B cell (primary cell): ENCODE measurements around the gene SRBD1. TPM values are rescaled to one million over a fixed set of nuclear protein-coding genes. Genes with fewer than 3 reads are reported as not detected.

Experiments used
- ATAC-seq: fragments of 200-7000 bp; cut with Tn5 transposase; one replicate; pipeline ENCODE4 v1.10.0; 2021; ENCODE audit warnings: low read depth, mild to moderate bottlenecking, moderate number of reproducible peaks, moderate library complexity
- CTCF ChIA-PET: fragments of 350-600 bp; sonication (Branson Sonifier 250); formaldehyde crosslinking; loops from one replicate; lab custom pipeline; 2021; ENCODE audit warnings: antibody characterized with exemption, inconsistent platforms; lab: Charles Lee
- POLR2A ChIA-PET: fragments of 350-600 bp; sonication (Branson Sonifier 250); formaldehyde crosslinking; loops from one replicate; lab custom pipeline; 2021; ENCODE audit warnings: antibody characterized with exemption; lab: Charles Lee
- DNase-seq: peaks from one replicate; pipeline ENCODE4 v3.0.0; 2013
- H2AFZ ChIP-seq: 2 replicates; pipeline ENCODE4 v1.6.1; 2012; ENCODE audit warnings: mild to moderate bottlenecking, low read depth, low read length; ENCODE audit not compliant: insufficient read depth, poor library complexity, severe bottlenecking
- H3K27ac ChIP-seq, 2 donors: 1 replicate in 1 of 2; 2 replicates in 1 of 2; pipeline ENCODE4 v1.5.1; 2012 to 2013; ENCODE audit warnings: low read length in 2 of 2, mild to moderate bottlenecking in 2 of 2, moderate library complexity in 1 of 2
- H3K27me3 ChIP-seq, 4 experiments: fragments of 200-600 bp in 1 of 4; sonication (generic) in 1 of 4; replicated peaks in 1 of 4; 1 replicate in 2 of 4; 2 replicates in 2 of 4; pipeline versions ENCODE4 v1.6.1 to v1.7.0; 2013 to 2016; ENCODE audit warnings: low read length in 3 of 4, mild to moderate bottlenecking in 2 of 4, mixed read lengths in 1 of 4, moderate library complexity in 1 of 4; ENCODE audit not compliant: insufficient read depth in 4 of 4, control insufficient read depth in 3 of 4; ENCODE audit errors: control extremely low read depth in 1 of 4
- H3K36me3 ChIP-seq, 2 experiments: replicated peaks in 1 of 2; 1 replicate in 1 of 2; 2 replicates in 1 of 2; pipeline versions ENCODE4 v1.6.1 to v1.7.1; 2013; ENCODE audit warnings: low read length in 1 of 2; ENCODE audit not compliant: insufficient read depth in 2 of 2, control insufficient read depth in 1 of 2; ENCODE audit errors: control extremely low read depth in 1 of 2, extremely low read depth in 1 of 2
- H3K4me1 ChIP-seq, 2 donors: fragments of 200-600 bp in 1 of 2; sonication (generic) in 1 of 2; 1 replicate in 1 of 2; 2 replicates in 1 of 2; pipeline versions ENCODE4 v1.5.1 to v1.6.1; 2013 to 2017; ENCODE audit warnings: low read length in 2 of 2; ENCODE audit not compliant: control insufficient read depth in 2 of 2, insufficient read depth in 2 of 2
- H3K4me2 ChIP-seq: replicated peaks from 2 replicates; pipeline ENCODE3; 2012; ENCODE audit warnings: mild to moderate bottlenecking, low read depth, low read length; ENCODE audit not compliant: poor library complexity, severe bottlenecking
- H3K4me3 ChIP-seq, 5 experiments: fragments of 200-600 bp in 1 of 5; sonication (generic) in 1 of 5; 1 replicate in 3 of 5; 2 replicates in 2 of 5; pipeline versions ENCODE4 v1.5.1 to v1.7.0; 2011 to 2016; ENCODE audit warnings: low read length in 4 of 5, mild to moderate bottlenecking in 4 of 5, low read depth in 2 of 5, control low read depth in 1 of 5, moderate library complexity in 1 of 5; ENCODE audit not compliant: insufficient read depth in 1 of 5; ENCODE audit errors: control extremely low read depth in 1 of 5, extremely low read depth in 1 of 5
- H3K79me2 ChIP-seq: fragments of 200-600 bp; sonication (generic); one replicate; pipeline ENCODE4 v1.6.0; 2016; ENCODE audit warnings: low read length; ENCODE audit not compliant: control insufficient read depth, insufficient read depth
- H3K9ac ChIP-seq: fragments of 200-600 bp; sonication (generic); 2 replicates; pipeline ENCODE4 v1.6.1; 2017; ENCODE audit warnings: mild to moderate bottlenecking, low read length, moderate library complexity
- H3K9me3 ChIP-seq, 3 donors: one replicate each; pipeline versions ENCODE4 v1.6.1 to v1.7.1; 2013; ENCODE audit warnings: low read length in 2 of 3; ENCODE audit not compliant: control insufficient read depth in 2 of 3, insufficient read depth in 1 of 3; ENCODE audit errors: control extremely low read depth in 1 of 3
- H4K20me1 ChIP-seq: 2 replicates; pipeline ENCODE4 v1.6.0; 2012; ENCODE audit warnings: mild to moderate bottlenecking, low read length; ENCODE audit not compliant: insufficient read depth, control insufficient read depth, poor library complexity, severe bottlenecking
- H3K27ac Mint-ChIP-seq: one replicate; pipeline ENCODE4 v1.8.0; 2021; ENCODE audit warnings: mixed read lengths
- H3K27me3 Mint-ChIP-seq: one replicate; pipeline ENCODE4 v1.8.0; 2021; ENCODE audit warnings: mixed read lengths
- H3K4me1 Mint-ChIP-seq: one replicate; pipeline ENCODE4 v1.8.0; 2021; ENCODE audit warnings: mixed read lengths
- H3K4me3 Mint-ChIP-seq: one replicate; pipeline ENCODE4 v1.8.0; 2021; ENCODE audit warnings: mixed read lengths
- H3K9me3 Mint-ChIP-seq: one replicate; pipeline ENCODE4 v1.8.0; 2022; ENCODE audit warnings: mixed read lengths; ENCODE audit not compliant: insufficient read depth
- CTCF ChIP-seq: fragments of 200-600 bp; IDR thresholded peaks from one replicate; pipeline ENCODE4 v1.8.0; 2022; ENCODE audit warnings: antibody characterized with exemption, mild to moderate bottlenecking
- EZH2 ChIP-seq: IDR thresholded peaks from 2 replicates; pipeline ENCODE4 v1.6.1; 2012; ENCODE audit warnings: borderline replicate concordance, low read depth, mild to moderate bottlenecking, moderate library complexity, low read length; ENCODE audit not compliant: insufficient read depth, poor library complexity, severe bottlenecking
- WGBS: methylation state at CpG from one replicate; pipeline ENCODE4 v1.1.5; 2013; ENCODE audit warnings: missing lambda C conversion rate; ENCODE audit not compliant: insufficient coverage; 5-methylcytosine and 5-hydroxymethylcytosine counted together
- intact Hi-C: fragments of 100-400 bp; cut with micrococcal nuclease; formaldehyde crosslinking; loops from one replicate; pipeline ENCODE4 v1.10.0; 2022
- polyA plus RNA-seq: library from polyadenylated mRNA; depleted of rRNA; stranded (reverse); fragments of >200 nt; gene quantifications from 2 replicates; pipeline ENCODE4 v1.2.3, GENCODE V29; 2012
- total RNA-seq, 2 donors: library from RNA; stranded (reverse); fragments of 120-200 nt in 1 of 2; gene quantifications; 1 replicate in 1 of 2; 2 replicates in 1 of 2; pipeline versions ENCODE4 v1.2.3 to v1.2.4, GENCODE V29; 2013 to 2022

SRBD1 gene
- total and polyA plus RNA-seq, 2 donors (not counting 1 experiment from before 2014, with no cell fraction given) = 6.2 to 27.1 TPM

GRCh38 chr2:45607701-45608100 lies 3.4 kb downstream of the SRBD1 start:
- POLR2A ChIA-PET = no interaction called here
- CTCF ChIA-PET = no interaction called here
- H3K4me3 ChIP-seq = no peak overlapping the region
- no peak overlapping the region for H2AFZ ChIP-seq
- H3K4me1 ChIP-seq = peaks cover 19 to 21% of the 10 kb centered on the region in 2 donors
- no peaks in the 10 kb centered on the region for H3K27me3 ChIP-seq
- WGBS = no CpG with 5 or more reads among the region's 1 CpG
- Mint-ChIP-seq H3K27ac (no peak overlapping the region), H3K4me3 (no peak overlapping the region), H3K4me1 (peaks cover 35% of the 10 kb centered on the region), H3K27me3 (no peaks in the 10 kb centered on the region), H3K9me3 (no peaks in the 10 kb centered on the region)
- ATAC-seq (no peak), DNase-seq (no peak)
- no peak overlapping the region for H3K4me2 ChIP-seq
- H3K36me3 ChIP-seq = peaks cover 5 to 17% of the 10 kb centered on the region in 2 experiments
- H3K9me3 ChIP-seq = no peaks in the 10 kb centered on the region
- no peak overlapping the region for H3K27ac ChIP-seq
- intact Hi-C loops = no loop called here
- peaks cover 5% of the 10 kb centered on the region for H4K20me1 ChIP-seq
- H3K79me2 ChIP-seq = peaks cover 57% of the 10 kb centered on the region
- no peak for TF ChIP-seq EZH2
- TF ChIP-seq CTCF = no peak
- H3K9ac ChIP-seq = no peak overlapping the region

- no peak overlapping the region for H3K27ac Mint-ChIP-seq
- no peaks in the 10 kb centered on the region for H3K9me3 Mint-ChIP-seq
- no peak for DNase-seq
- Histone ChIP-seq H3K9me3 (no peaks in the 10 kb centered on the region), H4K20me1 (peaks cover 5% of the 10 kb centered on the region), H3K27ac (no peak overlapping the region), H3K27me3 (no peaks in the 10 kb centered on the region), H3K79me2 (peaks cover 57% of the 10 kb centered on the region), H3K4me3 (no peak overlapping the region), H3K4me2 (no peak overlapping the region), H3K9ac (no peak overlapping the region), H2AFZ (no peak overlapping the region), H3K36me3 (peaks cover 5 to 17% of the 10 kb centered on the region in 2 experiments), H3K4me1 (peaks cover 19 to 21% of the 10 kb centered on the region in 2 donors)
- ATAC-seq = no peak
- H3K4me1 Mint-ChIP-seq = peaks cover 37% of the 10 kb centered on the region
- intact Hi-C loops = no loop called here
- WGBS = no CpG with 5 or more reads among the region's 1 CpG
- H3K4me3 Mint-ChIP-seq = no peak overlapping the region
- no peaks in the 10 kb centered on the region for H3K27me3 Mint-ChIP-seq
- POLR2A ChIA-PET = interaction anchor here (0.7 kb wide), 1 partner anchor 36 kb away, joined by 5 read pairs; no protein-coding TSS in a partner anchor
- CTCF ChIA-PET = no interaction called here
- TF ChIP-seq EZH2 = no peak
- TF ChIP-seq CTCF = no peak
Measured at GRCh38 chr2:45606796-45607195, 4.3 kb downstream of the SRBD1 start.
